ENCODE measurements around the gene LGALS1.

LGALS1 gene

GRCh38 chr22:37674951-37675929 is at the start of gene LGALS1:
Gene LGALS1, plus strand, starts transcription at chr22:37675636. Its CDS starts 67 bp downstream, at chr22:37675703.
- DNase-seq: peak; percentile 66

DNA sequence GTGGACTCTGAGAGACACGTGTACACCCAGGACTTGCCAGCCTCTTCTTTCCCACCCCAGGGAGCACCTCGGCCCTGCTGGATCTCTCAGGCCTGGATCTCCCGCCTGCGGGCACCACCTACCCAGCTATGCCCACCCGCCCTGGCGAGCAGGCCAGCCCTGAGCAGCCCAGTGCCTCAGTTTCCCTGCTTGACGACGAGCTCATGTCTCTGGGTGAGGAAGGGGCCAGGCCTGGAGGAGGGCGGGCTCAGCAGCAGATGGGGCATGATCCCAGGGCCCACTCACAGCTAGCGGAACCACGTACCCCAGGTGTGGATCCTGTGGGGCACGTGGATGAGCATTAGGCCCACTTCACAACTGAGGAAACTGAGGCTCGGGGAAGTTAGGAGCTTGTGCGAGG is 49.7 kb upstream of the LGALS1 start:
- no peak for DNase-seq

DNA sequence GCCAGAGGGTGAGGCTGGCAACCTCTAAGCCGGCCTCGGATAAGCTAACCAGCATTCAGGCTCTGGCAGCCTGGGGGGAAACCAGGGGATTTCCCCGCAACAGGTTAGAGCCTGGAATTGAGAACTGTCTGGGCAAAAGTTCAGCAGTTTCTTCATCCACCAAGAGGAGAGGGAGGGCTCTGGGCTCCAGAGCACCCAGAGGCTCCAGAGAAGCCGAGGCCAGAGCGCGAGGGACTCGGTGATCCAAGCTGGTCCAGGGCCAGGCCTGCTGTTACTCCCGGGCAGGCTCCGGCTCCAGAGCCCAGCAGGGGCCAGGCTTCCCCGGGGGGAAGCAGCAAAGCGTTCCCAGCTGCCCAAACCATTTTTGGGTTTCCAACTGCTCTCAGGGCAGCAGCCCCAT is 49.3 kb upstream of the LGALS1 start:
- DNase-seq: no peak

GRCh38 chr22:37626556-37627075 is 48.8 kb upstream of the LGALS1 start:
- no peak for DNase-seq

DNA sequence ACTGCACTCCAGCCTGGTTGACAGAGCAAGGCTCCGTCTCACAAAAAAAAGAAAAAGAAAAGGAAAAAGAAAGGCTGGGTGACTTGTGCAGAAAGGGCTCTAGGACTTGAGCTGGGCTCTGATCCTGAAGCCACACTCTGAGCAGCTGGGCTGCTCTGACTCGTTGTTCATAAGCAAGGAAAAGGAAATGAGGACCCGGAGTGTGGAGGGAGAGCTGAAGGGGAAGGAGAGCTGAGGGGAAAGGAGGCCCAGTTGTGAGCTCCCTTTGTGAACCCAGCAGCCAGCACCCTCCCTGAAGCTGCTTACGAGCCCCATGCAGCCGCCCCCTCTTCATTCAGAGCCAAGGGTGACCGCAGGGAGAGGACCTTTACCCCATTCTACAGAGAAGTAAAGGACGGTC is 48.3 kb upstream of the LGALS1 start:
- no peak for DNase-seq

GRCh38 chr22:37627545-37627944 is 47.9 kb upstream of the LGALS1 start:
- DNase-seq: no peak

- no peak for DNase-seq
Observed at GRCh38 chr22:37628830-37629229, 46.6 kb upstream of the LGALS1 start.

- no peak for DNase-seq
Observed at GRCh38 chr22:37629928-37630327, 45.5 kb upstream of the LGALS1 start.

DNA sequence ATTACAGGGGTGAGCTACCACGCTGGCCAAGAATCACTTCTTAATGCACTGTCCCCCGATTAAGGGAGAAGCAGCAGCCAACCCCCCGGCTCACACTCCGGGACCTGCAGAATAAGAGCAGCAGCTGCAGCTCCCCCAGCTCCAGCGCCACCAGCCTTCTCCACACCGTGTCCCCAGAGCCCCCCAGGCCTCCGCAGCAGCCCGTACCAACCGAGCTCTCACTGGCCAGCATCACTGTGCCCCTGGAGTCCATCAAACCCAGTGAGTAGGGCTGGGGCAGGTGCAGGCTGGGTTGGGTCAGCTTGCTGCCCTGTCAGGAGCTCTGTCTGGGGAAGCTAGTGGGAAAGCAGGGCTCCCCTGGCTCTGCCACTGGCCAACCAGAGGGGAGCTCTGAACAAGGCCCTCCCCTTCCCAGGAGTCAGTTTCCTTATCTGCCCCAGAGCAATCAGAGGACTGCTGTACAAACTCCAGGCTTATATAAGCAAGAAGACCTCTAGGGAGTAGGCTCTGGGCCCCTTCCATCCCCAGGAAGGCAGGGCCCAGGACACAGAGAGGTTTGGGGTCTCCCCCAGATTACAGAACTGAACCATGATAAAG is 44.5 kb upstream of the LGALS1 start:
- no peak for DNase-seq

GRCh38 chr22:37631448-37632173 is 43.8 kb upstream of the LGALS1 start:
- no peak for DNase-seq

GRCh38 chr22:37632174-37633088 is 43.0 kb upstream of the LGALS1 start:
- DNase-seq: no peak

DNA sequence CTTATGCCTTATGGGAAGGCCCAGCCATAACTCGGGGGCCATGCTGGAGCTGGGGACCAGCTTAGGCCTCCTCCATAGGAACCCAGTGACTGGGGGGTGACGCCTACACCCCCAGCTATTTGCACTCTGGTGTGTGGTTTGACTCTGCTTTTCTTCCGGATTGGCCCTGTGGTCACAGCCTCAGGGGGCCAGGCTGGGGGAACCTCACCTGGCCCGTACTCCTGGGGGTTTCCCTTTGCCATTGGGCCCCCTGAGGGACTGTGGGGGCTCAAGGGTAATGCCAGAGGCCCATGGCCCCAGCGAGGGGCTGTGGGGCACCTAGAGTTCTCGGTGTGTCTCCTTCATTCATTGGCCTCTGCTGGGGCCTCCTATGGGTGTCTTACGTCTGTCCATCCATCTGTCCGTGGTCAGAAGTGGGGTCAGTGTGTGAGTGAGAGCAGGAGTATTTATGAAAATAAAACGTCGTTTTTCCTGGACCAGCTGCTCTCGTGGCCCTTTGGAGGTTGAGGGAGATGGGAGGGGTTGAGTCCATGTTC is 42.3 kb upstream of the LGALS1 start:
- no peak for DNase-seq

DNA sequence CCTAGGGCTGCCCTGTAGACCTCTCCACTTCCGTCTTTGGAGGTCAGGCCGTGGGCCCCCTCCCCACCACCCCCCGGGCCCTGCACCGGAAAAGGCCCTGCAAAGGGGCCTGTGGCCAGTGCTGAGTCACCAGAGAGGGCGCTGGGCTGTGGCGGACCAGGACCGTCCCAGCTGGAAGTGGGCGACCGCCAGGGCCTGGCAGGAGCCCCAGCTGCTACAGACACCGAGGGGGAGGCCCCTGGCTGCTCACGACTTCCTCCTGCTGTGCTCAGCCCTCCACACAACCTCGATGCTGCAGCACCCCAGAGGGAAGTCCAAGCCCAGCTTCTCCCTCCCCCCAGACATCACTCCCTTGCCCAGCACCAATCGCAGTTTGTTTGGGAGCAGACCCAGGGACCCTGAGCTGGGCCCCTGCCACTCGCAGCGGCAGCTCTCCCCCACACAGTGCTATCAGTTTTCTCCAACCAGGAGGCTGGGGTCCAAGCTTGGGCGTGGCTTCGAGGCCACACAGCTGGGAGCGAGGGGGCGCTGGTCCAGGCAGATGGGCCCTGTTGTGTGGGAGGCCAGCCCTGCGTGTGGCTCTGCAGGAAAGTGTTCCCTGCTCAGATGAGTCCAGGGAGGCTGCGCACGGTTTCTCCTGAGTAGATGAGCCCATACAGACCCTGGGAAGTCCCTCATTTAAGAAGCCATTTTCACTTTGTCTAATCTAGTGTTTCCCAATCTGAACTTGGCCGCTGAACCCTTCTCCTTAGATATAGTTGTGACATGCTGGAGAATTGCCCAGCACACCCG is 41.6 kb upstream of the LGALS1 start:
- peak; percentile 46 for DNase-seq

DNA sequence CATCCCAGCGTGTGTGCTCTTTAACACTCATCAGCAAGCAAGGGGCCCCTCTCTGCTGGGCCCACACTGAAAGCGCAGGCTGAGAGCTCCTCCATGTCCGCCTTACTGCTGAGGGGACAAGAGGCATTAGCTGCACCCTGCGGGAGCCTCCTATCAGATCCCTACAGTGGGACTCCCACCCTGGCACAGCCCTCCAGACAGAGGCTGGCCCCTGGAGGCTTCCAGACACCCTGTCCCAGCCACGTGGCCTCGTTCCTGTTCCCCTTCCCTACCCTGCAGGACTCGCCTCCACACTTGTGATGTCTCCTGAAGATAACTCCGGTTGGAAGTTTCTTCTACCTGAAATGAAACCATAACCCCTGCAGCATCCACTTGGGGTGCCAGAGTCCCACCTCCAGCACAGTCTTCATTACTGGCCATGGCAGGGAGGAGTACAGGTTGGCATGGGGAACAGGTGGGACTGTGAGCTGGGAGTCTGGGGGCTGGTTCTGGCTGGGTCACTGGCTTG is 41.0 kb upstream of the LGALS1 start:
- DNase-seq: no peak

- no peak for DNase-seq
Observed at GRCh38 chr22:37635157-37635556, 40.3 kb upstream of the LGALS1 start.

DNA sequence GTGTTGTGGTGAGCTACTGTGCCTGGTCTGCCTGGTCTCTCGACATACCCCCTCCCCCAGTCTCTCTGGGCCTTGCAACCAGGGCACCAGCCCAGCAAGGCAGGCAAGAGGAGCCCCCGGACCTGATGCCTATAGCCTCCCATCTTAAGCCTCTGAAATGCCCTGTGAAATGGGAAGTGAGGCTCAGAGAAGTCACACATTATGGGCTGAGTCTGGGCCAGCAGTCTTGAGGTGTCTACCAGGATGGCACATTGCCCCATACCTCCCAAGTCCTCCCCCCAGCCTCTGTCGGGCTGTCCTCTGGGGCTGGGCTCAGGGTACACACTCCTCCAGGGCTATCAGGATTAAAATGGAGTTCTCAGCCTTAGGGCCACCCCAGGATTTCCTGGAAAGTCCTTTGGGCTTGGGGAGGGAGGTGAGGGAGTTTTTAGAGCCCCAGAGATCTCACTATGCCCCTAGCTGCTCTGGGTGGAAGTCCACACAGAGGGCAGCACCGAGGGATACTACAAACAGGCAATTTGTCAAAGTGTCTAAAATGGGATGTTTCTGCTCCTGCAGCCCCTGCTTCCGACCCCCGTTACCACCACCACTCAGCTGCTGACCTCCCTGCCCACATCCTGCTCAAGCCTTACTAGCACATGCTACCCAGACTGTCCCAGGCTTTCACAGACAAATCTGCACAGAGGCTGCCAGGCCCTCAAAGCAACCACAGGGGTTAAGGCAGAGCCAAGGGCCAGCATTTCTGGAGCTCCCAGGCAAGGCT is 39.1 kb upstream of the LGALS1 start:
- DNase-seq: no peak

DNA sequence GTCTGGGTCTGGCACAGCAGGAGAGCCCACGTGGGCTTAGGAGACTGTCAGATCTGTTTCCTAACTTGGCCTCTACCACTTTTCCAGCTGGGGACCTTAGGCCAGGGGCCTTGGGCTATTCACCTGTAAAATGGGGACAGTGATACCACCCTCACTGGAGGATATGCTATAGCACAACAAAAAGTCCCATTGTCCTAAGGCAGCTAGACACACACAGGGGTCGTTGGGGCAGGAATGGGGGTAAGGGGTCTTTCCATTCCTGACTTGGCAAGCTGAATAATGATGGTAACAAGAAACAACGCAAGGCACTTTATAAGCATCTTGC is 38.5 kb upstream of the LGALS1 start:
- DNase-seq: no peak

GRCh38 chr22:37638391-37639069 is 36.9 kb upstream of the LGALS1 start:
- no peak for DNase-seq

DNA sequence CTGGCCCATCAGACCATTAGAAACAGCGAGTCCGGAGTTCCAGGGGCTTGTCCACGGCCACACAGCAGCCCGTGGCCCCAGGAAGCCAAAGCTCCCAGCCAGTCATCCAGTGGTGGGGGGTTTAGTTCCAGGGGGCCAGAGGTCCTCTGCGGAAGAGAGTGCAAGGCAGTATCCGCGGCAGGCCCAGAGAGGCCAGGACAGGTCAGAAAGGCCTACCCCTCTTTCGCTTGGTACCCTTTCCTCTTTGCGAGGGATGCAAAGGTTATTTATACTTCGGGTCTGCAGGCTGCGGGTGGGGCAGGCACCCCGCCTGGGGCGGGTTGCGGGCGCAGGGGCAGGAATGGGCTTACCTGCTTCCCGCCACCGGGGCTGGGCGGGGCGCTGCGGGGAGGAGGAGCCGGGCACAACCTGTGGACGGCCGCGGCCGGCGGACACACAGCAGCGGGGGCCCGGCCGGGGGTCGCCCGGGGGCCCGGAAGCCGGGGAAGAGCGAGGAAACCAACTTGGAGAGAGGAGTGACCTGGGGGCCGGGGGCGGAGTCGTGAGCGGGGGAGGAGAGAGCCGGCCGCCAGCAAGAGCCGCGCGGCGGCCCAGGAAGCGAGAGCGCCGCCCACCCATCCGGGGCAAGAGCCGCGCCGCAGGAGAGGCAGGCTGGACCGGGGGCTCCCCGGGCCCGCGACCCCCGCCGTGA is 36.2 kb upstream of the LGALS1 start, which contains the start of gene SH3BP1:
TSS of gene SH3BP1 (plus strand) at position 600 of the 691 bp plus-strand sequence. CDS start 119 bp downstream, outside the sequence.
- no peak for DNase-seq

Data from DMS153 (cell line).